Esophagus muscularis mucosa (tissue), 3 donors: ENCODE data around the gene AGR3.

Source experiments
- CTCF ChIP-seq, 3 experiments: fragments of 200-600 bp in 2 of 3; fragments of 450-650 bp in 1 of 3; sonication (generic) in 2 of 3; IDR thresholded peaks; one replicate each; pipeline ENCODE4 v1.5.1; 2017 to 2019; ENCODE audit warnings: antibody characterized with exemption in 3 of 3, mild to moderate bottlenecking in 2 of 3, moderate library complexity in 1 of 3
- POLR2AphosphoS5 ChIP-seq, 2 donors: sonication (generic); formaldehyde crosslinking; IDR thresholded peaks; one replicate each; pipeline ENCODE4 v1.6.1; 2017; ENCODE audit warnings: antibody characterized with exemption in 2 of 2

- TF ChIP-seq CTCF (IDR thresholded peaks at IDR 0.05): no peak
- TF ChIP-seq POLR2AphosphoS5 (IDR thresholded peaks at IDR 0.05): no peak
Observed at GRCh38 chr7:16912540-16912939, 30.8 kb upstream of the AGR3 start.
